Measurements from ENCODE around the gene MLLT10.

GRCh38 chr10:21525367-21526187, 8.5 kb upstream of the MLLT10 start, which contains the start of gene SKIDA1:
- TF ChIP-seq POLR2AphosphoS5 (IDR thresholded peaks at IDR 0.05) (peak; percentile 58 to 74), POLR2A (IDR thresholded peaks at IDR 0.05; ENCODE audit: low read depth) (no peak), EP300 (IDR thresholded peaks at IDR 0.05) (no peak)
- TF ChIP-seq, protein P1, sequence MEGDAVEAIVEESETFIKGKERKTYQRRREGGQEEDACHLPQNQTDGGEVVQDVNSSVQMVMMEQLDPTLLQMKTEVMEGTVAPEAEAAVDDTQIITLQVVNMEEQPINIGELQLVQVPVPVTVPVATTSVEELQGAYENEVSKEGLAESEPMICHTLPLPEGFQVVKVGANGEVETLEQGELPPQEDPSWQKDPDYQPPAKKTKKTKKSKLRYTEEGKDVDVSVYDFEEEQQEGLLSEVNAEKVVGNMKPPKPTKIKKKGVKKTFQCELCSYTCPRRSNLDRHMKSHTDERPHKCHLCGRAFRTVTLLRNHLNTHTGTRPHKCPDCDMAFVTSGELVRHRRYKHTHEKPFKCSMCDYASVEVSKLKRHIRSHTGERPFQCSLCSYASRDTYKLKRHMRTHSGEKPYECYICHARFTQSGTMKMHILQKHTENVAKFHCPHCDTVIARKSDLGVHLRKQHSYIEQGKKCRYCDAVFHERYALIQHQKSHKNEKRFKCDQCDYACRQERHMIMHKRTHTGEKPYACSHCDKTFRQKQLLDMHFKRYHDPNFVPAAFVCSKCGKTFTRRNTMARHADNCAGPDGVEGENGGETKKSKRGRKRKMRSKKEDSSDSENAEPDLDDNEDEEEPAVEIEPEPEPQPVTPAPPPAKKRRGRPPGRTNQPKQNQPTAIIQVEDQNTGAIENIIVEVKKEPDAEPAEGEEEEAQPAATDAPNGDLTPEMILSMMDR (IDR thresholded peaks at IDR 0.05) = no peak

All from esophagus muscularis mucosa (tissue), 4 donors.